Glutamatergic neuron (in vitro differentiated cells): Measurements from ENCODE around the gene CAMKK1. TPM values are rescaled to one million over a fixed set of nuclear protein-coding genes. Genes with fewer than 3 reads are reported as not detected.

Experiments used
- DNase-seq: peaks from one replicate; pipeline ENCODE4 v3.0.0; 2022
- H3K27ac Mint-ChIP-seq: one replicate; pipeline ENCODE4 v1.8.0; 2020; ENCODE audit warnings: mild to moderate bottlenecking, mixed read lengths, inconsistent platforms; ENCODE audit not compliant: unreplicated experiment
- H3K27me3 Mint-ChIP-seq: one replicate; pipeline ENCODE4 v1.8.0; 2020; ENCODE audit warnings: mild to moderate bottlenecking, moderate library complexity, mixed read lengths, inconsistent platforms; ENCODE audit not compliant: unreplicated experiment
- H3K36me3 Mint-ChIP-seq: one replicate; pipeline ENCODE4 v1.8.0; 2020; ENCODE audit warnings: mild to moderate bottlenecking, mixed read lengths, inconsistent platforms; ENCODE audit not compliant: unreplicated experiment
- H3K4me1 Mint-ChIP-seq: one replicate; pipeline ENCODE4 v1.8.0; 2020; ENCODE audit warnings: mild to moderate bottlenecking, low read depth, mixed read lengths, inconsistent platforms; ENCODE audit not compliant: unreplicated experiment
- H3K4me3 Mint-ChIP-seq: one replicate; pipeline ENCODE4 v1.8.0; 2020; ENCODE audit warnings: mild to moderate bottlenecking, mixed read lengths, inconsistent platforms; ENCODE audit not compliant: unreplicated experiment
- H3K9me3 Mint-ChIP-seq: one replicate; pipeline ENCODE4 v1.8.0; 2020; ENCODE audit warnings: mild to moderate bottlenecking, moderate library complexity, mixed read lengths, inconsistent platforms; ENCODE audit not compliant: unreplicated experiment
- CTCF ChIP-seq: fragments of 200-600 bp; sonication (generic); IDR thresholded peaks from one replicate; pipeline ENCODE4 v1.5.0; 2021; ENCODE audit not compliant: partially characterized antibody, unreplicated experiment
- total RNA-seq: library from RNA; stranded (reverse); fragmentation: NEBNext Ultra II Directional; extraction: Animal tissue kit (Norgen Biotek cat#: 25700); gene quantifications from one replicate; pipeline ENCODE4 v1.2.1, GENCODE V29; 2021; ENCODE audit not compliant: unreplicated experiment

The CAMKK1 gene
- total RNA-seq, 1 donor from 2014 or later, result 41.3 TPM

DNA sequence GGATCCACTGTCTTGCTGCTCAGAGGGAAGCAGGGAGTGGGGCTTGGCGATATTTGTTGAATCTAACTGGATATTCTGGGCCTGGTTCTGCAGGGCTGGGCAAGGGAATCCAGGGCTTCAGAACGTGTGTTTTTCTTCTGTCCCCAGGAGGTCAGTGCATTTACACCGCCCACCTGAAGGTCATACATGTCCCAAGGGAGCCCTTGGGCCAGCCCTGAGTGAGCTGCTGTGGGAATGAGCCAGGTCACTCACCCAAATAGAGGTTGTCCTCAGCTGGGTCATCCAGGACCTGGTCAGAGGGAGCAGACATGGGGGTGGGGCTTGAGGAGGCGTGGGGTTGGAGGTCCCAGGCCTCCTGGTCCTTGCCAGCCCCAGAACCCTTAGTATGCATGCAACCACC is 10.6 kb downstream of the CAMKK1 start:
- Mint-ChIP-seq H3K4me3 (no peak overlapping the region), H3K4me1 (peaks cover 55% of the 10 kb centered on the region), H3K27ac (no peak overlapping the region), H3K36me3 (no peaks in the 10 kb centered on the region), H3K9me3 (peaks cover 11% of the 10 kb centered on the region), H3K27me3 (peaks cover 17% of the 10 kb centered on the region)
- TF ChIP-seq CTCF, result no peak
- no peak for DNase-seq

GRCh38 chr17:3880983-3881382 is 11.9 kb downstream of the CAMKK1 start:
- no peaks in the 10 kb centered on the region for H3K36me3 Mint-ChIP-seq
- H3K9me3 Mint-ChIP-seq, result peaks cover 11% of the 10 kb centered on the region
- no peak overlapping the region for H3K4me3 Mint-ChIP-seq
- peaks cover 12% of the 10 kb centered on the region for H3K27me3 Mint-ChIP-seq
- H3K4me1 Mint-ChIP-seq, result peaks cover 54% of the 10 kb centered on the region
- H3K27ac Mint-ChIP-seq, result peak overlapping the region; percentile 28
- no peak for DNase-seq
- no peak for TF ChIP-seq CTCF

DNA sequence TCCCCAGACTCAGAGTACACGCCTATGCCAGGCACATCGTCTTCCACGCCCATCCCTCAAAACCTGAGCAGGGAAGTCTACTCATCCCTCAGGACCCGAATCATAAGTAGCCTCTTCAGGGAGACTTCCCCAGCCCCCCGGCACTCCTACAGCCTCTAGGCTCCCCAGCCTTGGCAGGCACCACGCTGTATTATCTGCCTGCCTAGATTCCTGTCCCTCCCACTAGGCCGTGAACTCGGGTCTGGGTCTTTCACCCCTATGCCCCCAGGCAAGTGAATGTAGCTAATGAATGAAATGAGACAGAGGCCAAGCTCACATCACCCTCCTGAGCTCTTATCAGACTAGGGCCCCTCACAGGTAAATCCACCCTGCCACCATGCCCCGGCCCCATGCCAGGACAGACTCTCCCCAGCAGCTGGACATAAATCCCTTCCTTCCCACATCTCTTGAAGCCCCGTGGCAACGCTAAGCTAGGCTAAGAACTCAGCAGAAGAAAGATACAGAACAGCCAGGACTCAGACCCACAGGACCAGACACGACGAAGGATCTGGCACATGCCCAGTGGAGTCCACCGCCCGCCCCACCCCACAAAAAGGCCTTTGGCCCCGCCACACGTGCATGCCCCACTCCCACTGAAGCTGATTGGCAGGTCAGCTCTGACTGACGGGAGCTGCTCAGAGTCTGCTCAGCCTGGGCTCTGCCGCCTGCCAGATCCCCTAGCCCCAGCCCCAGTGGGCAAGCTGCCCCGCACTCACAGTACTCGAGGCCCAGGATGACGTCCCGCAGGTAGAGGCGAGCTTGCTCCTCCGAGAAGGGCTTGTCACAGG is 13.0 kb downstream of the CAMKK1 start:
- Mint-ChIP-seq H3K4me1 (peaks cover 53% of the 10 kb centered on the region), H3K9me3 (peaks cover 11% of the 10 kb centered on the region), H3K27me3 (peaks cover 12% of the 10 kb centered on the region), H3K4me3 (peak overlapping the region; percentile 82), H3K36me3 (no peaks in the 10 kb centered on the region), H3K27ac (peak overlapping the region; percentile 99)
- no peak for TF ChIP-seq CTCF
- no peak for DNase-seq

- H3K4me1 Mint-ChIP-seq, result peaks cover 51% of the 10 kb centered on the region
- H3K36me3 Mint-ChIP-seq, result no peaks in the 10 kb centered on the region
- TF ChIP-seq CTCF, result no peak
- peak overlapping the region; percentile 99 for H3K27ac Mint-ChIP-seq
- peaks cover 12% of the 10 kb centered on the region for H3K27me3 Mint-ChIP-seq
- H3K4me3 Mint-ChIP-seq, result peak overlapping the region; percentile 82
- peaks cover 11% of the 10 kb centered on the region for H3K9me3 Mint-ChIP-seq
- peak; percentile 87 for DNase-seq
These were observed 13.7 kb downstream of the CAMKK1 start for GRCh38 chr17:3879186-3879585.

DNA sequence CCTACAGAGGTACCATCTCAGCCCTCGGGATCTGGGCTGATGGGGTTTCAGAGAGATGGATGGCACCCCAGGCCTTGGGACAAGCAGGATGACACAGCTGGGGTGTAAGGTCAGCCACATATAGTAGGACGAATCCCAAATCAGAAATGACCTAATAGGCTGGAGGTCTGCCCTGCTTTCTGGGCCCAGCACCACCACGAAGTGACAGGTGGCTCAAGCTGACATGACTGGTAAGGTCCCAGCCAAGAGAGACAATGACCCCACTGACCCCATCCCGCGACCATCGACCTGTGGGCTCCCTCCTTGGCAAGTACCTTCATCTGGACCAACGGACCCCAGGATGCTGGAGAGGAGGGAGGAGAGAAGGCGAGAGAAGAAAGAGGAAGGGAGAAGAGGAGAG is 15.6 kb downstream of the CAMKK1 start:
- peak overlapping the region; percentile 53 for H3K27ac Mint-ChIP-seq
- no peak for TF ChIP-seq CTCF
- peaks cover 13% of the 10 kb centered on the region for H3K27me3 Mint-ChIP-seq
- peaks cover 11% of the 10 kb centered on the region for H3K9me3 Mint-ChIP-seq
- peaks cover 42% of the 10 kb centered on the region for H3K4me1 Mint-ChIP-seq
- peaks cover 6% of the 10 kb centered on the region for H3K36me3 Mint-ChIP-seq
- H3K4me3 Mint-ChIP-seq, result no peak overlapping the region
- no peak for DNase-seq
